T-cell (primary cell): Measurements from ENCODE around the gene ATP12A. TPM values are rescaled to one million over a fixed set of nuclear protein-coding genes. Genes with fewer than 3 reads are reported as not detected.

ENCODE experiments used
- ATAC-seq, 4 experiments: fragments of 200-7000 bp in 3 of 4; fragments of 150-1000 bp in 1 of 4; cut with Tn5 transposase; replicated peaks in 1 of 4; 1 replicate in 3 of 4; 2 replicates in 1 of 4; pipeline ENCODE4 v1.10.0; 2021; ENCODE audit warnings: moderate library complexity in 3 of 4, mild to moderate bottlenecking in 2 of 4, moderate number of reproducible peaks in 1 of 4
- CTCF ChIA-PET, 2 donors: fragments of 300-600 bp; sonication (Branson Sonifier 250); formaldehyde crosslinking; loops; one replicate each; lab custom pipeline; 2022; ENCODE audit warnings: antibody characterized with exemption in 2 of 2; lab: Charles Lee
- POLR2A ChIA-PET, 2 donors: fragments of 300-600 bp; sonication (Branson Sonifier 250); formaldehyde crosslinking; loops; one replicate each; lab custom pipeline; 2022; ENCODE audit warnings: antibody characterized with exemption in 2 of 2; lab: Charles Lee
- DNase-seq, 35 experiments: peaks; one replicate each; pipeline versions ENCODE4 v3.0.0 to v3.0.0-alpha.2; 2013 to 2023
- H3K27ac ChIP-seq: one replicate; pipeline ENCODE4 v1.5.1; 2013; ENCODE audit warnings: low read length
- H3K27me3 ChIP-seq, 2 experiments: replicated peaks in 1 of 2; 1 replicate in 1 of 2; 2 replicates in 1 of 2; pipeline versions ENCODE4 v1.6.1 to v1.7.0; 2013; ENCODE audit warnings: low read length in 1 of 2, mixed read lengths in 1 of 2; ENCODE audit not compliant: control insufficient read depth in 2 of 2, insufficient read depth in 2 of 2; ENCODE audit errors: extremely low read depth in 1 of 2
- H3K36me3 ChIP-seq, 2 donors: 1 replicate in 1 of 2; 2 replicates in 1 of 2; pipeline versions ENCODE4 v1.6.1 to v1.7.0; 2013; ENCODE audit warnings: low read length in 1 of 2; ENCODE audit not compliant: control insufficient read depth in 2 of 2, insufficient read depth in 1 of 2; ENCODE audit errors: extremely low read depth in 1 of 2
- H3K4me1 ChIP-seq, 2 experiments: 1 replicate in 1 of 2; 2 replicates in 1 of 2; pipeline versions ENCODE4 v1.6.1 to v1.7.0; 2013; ENCODE audit warnings: low read length in 2 of 2, mixed read lengths in 1 of 2; ENCODE audit not compliant: insufficient read depth in 2 of 2, control insufficient read depth in 1 of 2; ENCODE audit errors: extremely low read depth in 1 of 2
- H3K4me3 ChIP-seq, 2 donors: 1 replicate in 1 of 2; 2 replicates in 1 of 2; pipeline versions ENCODE4 v1.5.1 to v1.7.0; 2013; ENCODE audit warnings: mild to moderate bottlenecking in 2 of 2, low read length in 1 of 2, moderate library complexity in 1 of 2; ENCODE audit not compliant: control insufficient read depth in 1 of 2; ENCODE audit errors: extremely low read depth in 1 of 2
- H3K9me3 ChIP-seq: 2 replicates; pipeline ENCODE4 v1.7.0; 2013
- H3K27ac Mint-ChIP-seq, 2 donors: one replicate each; pipeline ENCODE4 v1.8.0; 2020 to 2021; ENCODE audit warnings: mild to moderate bottlenecking in 2 of 2, mixed read lengths in 2 of 2
- H3K27me3 Mint-ChIP-seq, 2 donors: one replicate each; pipeline ENCODE4 v1.8.0; 2021 to 2022; ENCODE audit warnings: mixed read lengths in 2 of 2
- H3K36me3 Mint-ChIP-seq: one replicate; pipeline ENCODE4 v1.8.0; 2021; ENCODE audit warnings: mixed read lengths
- H3K4me1 Mint-ChIP-seq, 3 donors: one replicate each; pipeline ENCODE4 v1.8.0; 2020 to 2022; ENCODE audit warnings: mixed read lengths in 3 of 3, mild to moderate bottlenecking in 1 of 3
- H3K4me3 Mint-ChIP-seq, 3 donors: one replicate each; pipeline ENCODE4 v1.8.0; 2020 to 2022; ENCODE audit warnings: mild to moderate bottlenecking in 3 of 3, mixed read lengths in 3 of 3, moderate library complexity in 3 of 3
- H3K9me3 Mint-ChIP-seq, 3 donors: one replicate each; pipeline ENCODE4 v1.8.0; 2020 to 2022; ENCODE audit warnings: mixed read lengths in 3 of 3
- WGBS: methylation state at CpG from one replicate; pipeline ENCODE4 v1.1.5; 2013; ENCODE audit warnings: missing lambda C conversion rate; ENCODE audit not compliant: insufficient coverage; 5-methylcytosine and 5-hydroxymethylcytosine counted together
- total RNA-seq, 35 experiments: library from RNA in 6 of 35; stranded (reverse) in 6 of 35; fragments of 120-200 nt in 1 of 35; gene quantifications; one replicate each; pipeline versions ENCODE4 v1.2.1 to v1.2.4 and lab custom pipeline; 2013 to 2026

The ATP12A gene
- total RNA-seq, 5 donors from 2014 or later (not counting 1 experiment from before 2014, with no cell fraction given) = not detected

- Mint-ChIP-seq H3K36me3 (no peaks in the 10 kb centered on the region), H3K9me3 (no peaks in the 10 kb centered on the region), H3K4me3 (no peak overlapping the region), H3K4me1 (peaks cover 0 to 1% (median 0%) of the 10 kb centered on the region in 3 donors), H3K27ac (no peak overlapping the region), H3K27me3 (peaks cover 13% of the 10 kb centered on the region in 2 donors)
- ChIA-PET CTCF (no interaction called here), POLR2A (no interaction called here)
- Histone ChIP-seq H3K4me1 (no peaks in the 10 kb centered on the region), H3K27ac (no peak overlapping the region), H3K36me3 (no peaks in the 10 kb centered on the region), H3K9me3 (no peaks in the 10 kb centered on the region), H3K4me3 (no peak overlapping the region), H3K27me3 (peaks cover 0 to 26% of the 10 kb centered on the region in 2 experiments)
- peak in 2 of 4 experiments; percentile 14 to 22 for ATAC-seq
- WGBS = 87% methylated on average over 8 of the region's 12 CpGs
- DNase-seq = no peak
Observed at GRCh38 chr13:24740014-24740890, 60.0 kb downstream of the ATP12A start.

DNA sequence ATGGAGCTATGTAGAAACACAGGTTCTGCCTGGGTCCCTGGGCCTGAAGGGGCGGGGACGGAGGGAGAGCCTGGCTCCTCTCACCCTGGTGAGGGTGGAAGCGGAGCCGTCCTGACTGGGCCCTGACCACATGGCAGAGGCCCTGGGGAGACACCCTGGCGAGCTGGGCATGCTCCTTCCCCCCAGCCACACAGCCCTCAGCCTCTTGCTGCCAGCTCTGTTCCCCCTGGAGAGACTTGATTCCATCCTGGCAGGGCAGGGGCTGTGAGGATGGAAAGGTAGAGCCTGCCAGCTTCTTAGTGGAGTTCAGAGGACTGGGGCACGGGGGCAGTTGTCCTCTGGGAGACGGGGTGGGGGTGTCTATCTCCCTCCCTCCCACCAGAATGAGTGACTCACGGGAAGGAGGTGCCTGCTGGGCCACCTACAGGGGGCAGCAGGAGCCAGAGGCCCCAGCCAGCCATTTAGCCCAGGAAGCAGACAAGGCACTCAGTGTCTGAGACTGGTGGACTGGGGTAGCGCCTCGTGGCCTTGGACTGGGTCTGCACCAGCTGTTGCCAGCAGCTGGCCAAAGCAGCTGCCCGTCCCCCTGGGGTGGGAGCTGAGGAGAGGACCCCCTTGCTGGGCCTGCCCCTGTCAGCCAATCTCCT is 60.9 kb downstream of the ATP12A start:
- ATAC-seq (no peak), DNase-seq (no peak)
- no peaks in the 10 kb centered on the region for H3K36me3 ChIP-seq
- H3K9me3 Mint-ChIP-seq = no peaks in the 10 kb centered on the region
- no peak overlapping the region for H3K27ac ChIP-seq
- no peak overlapping the region for H3K27ac Mint-ChIP-seq
- H3K4me3 Mint-ChIP-seq = no peak overlapping the region
- no peaks in the 10 kb centered on the region for H3K9me3 ChIP-seq
- peaks cover 14 to 18% of the 10 kb centered on the region in 2 donors for H3K27me3 Mint-ChIP-seq
- H3K4me3 ChIP-seq = no peak overlapping the region
- WGBS = 94% methylated on average over 4 of the region's 11 CpGs
- no peaks in the 10 kb centered on the region for H3K4me1 ChIP-seq
- peaks cover 0 to 34% of the 10 kb centered on the region in 2 experiments for H3K27me3 ChIP-seq
- H3K4me1 Mint-ChIP-seq = peaks cover 0 to 3% (median under 1%) of the 10 kb centered on the region in 3 donors
- ChIA-PET POLR2A (no interaction called here), CTCF (no interaction called here)
- no peaks in the 10 kb centered on the region for H3K36me3 Mint-ChIP-seq

DNA sequence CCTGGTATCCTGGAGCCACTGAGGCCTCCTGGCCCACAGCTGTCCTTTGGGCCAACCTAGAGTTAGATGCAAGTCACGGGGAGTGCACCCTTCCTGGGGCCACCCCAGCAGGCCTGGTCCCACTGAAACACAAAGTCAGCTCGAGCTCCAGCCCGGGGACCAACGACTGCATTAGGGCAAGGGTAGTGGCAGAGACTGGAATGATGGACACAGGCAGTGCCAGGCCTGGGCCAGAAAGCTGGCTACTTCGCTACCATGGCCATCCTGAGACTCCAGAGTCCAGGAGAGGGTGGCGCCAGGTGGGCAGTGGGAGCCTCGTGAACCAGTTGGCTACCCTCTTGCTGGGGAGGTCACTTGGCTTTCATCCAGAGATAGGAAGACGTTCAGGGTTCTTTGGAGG is 61.6 kb downstream of the ATP12A start:
- Histone ChIP-seq H3K9me3 (no peaks in the 10 kb centered on the region), H3K4me1 (peaks cover 0 to 5% of the 10 kb centered on the region in 2 experiments), H3K27ac (no peak overlapping the region), H3K36me3 (no peaks in the 10 kb centered on the region), H3K27me3 (peaks cover 0 to 40% of the 10 kb centered on the region in 2 experiments), H3K4me3 (no peak overlapping the region)
- Mint-ChIP-seq H3K27me3 (peaks cover 14 to 20% of the 10 kb centered on the region in 2 donors), H3K27ac (no peak overlapping the region), H3K9me3 (no peaks in the 10 kb centered on the region), H3K36me3 (no peaks in the 10 kb centered on the region), H3K4me1 (peaks cover 0 to 4% (median 3%) of the 10 kb centered on the region in 3 donors), H3K4me3 (no peak overlapping the region)
- no peak for DNase-seq
- no peak for ATAC-seq
- ChIA-PET CTCF (interaction anchor here (1.0 to 1.2 kb wide), 2 partner anchors 8 to 13 kb away, joined by 4 read pairs; no protein-coding TSS in a partner anchor), POLR2A (no interaction called here)
- 75% methylated on average over 7 of the region's 8 CpGs for WGBS

DNA sequence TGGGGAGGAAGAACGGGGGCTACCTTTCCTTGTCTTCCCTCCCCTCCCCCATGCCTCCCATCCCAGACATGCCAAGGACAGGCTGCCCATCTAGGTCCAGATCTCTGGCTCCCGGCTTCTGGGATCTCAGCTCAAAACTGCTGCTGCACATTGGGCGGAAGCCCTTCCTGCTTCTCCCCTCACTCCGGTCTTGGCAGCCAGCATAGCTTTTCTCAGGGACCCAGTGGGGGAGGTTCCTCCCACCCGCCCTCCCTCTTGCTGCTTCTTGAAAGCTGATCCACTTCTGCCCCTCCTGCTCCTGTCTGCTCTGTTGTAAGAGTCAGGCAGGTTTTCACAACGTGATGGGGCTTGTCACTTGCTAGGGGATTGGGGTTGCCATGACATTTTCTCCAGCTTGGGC is 62.1 kb downstream of the ATP12A start:
- Histone ChIP-seq H3K27me3 (peaks cover 3 to 46% of the 10 kb centered on the region in 2 experiments), H3K9me3 (no peaks in the 10 kb centered on the region), H3K4me1 (peaks cover 0 to 10% of the 10 kb centered on the region in 2 experiments), H3K36me3 (no peaks in the 10 kb centered on the region), H3K4me3 (no peak overlapping the region), H3K27ac (no peak overlapping the region)
- Mint-ChIP-seq H3K27me3 (peaks cover 17 to 25% of the 10 kb centered on the region in 2 donors), H3K27ac (no peak overlapping the region), H3K4me3 (no peak overlapping the region), H3K9me3 (no peaks in the 10 kb centered on the region), H3K4me1 (peaks cover 4 to 9% (median 7%) of the 10 kb centered on the region in 3 donors), H3K36me3 (no peaks in the 10 kb centered on the region)
- CTCF ChIA-PET = interaction anchor here (1.0 to 1.2 kb wide), 2 partner anchors 9 to 13 kb away, joined by 4 read pairs; no protein-coding TSS in a partner anchor
- POLR2A ChIA-PET = no interaction called here
- DNase-seq = no peak
- 100% methylated on average over 1 of the region's 6 CpGs for WGBS
- ATAC-seq = no peak

- Mint-ChIP-seq H3K27ac (no peak overlapping the region), H3K27me3 (peaks cover 21 to 28% of the 10 kb centered on the region in 2 donors), H3K4me3 (no peak overlapping the region), H3K4me1 (peaks cover 6 to 12% (median 10%) of the 10 kb centered on the region in 3 donors), H3K36me3 (no peaks in the 10 kb centered on the region), H3K9me3 (no peaks in the 10 kb centered on the region)
- Histone ChIP-seq H3K27me3 (peaks cover 3 to 52% of the 10 kb centered on the region in 2 experiments), H3K36me3 (no peaks in the 10 kb centered on the region), H3K4me3 (no peak overlapping the region), H3K4me1 (peaks cover 0 to 17% of the 10 kb centered on the region in 2 experiments), H3K9me3 (no peaks in the 10 kb centered on the region), H3K27ac (no peak overlapping the region)
- ChIA-PET POLR2A (no interaction called here), CTCF (interaction anchor here (1.0 to 1.2 kb wide), 2 partner anchors 10 to 14 kb away, joined by 4 read pairs; no protein-coding TSS in a partner anchor)
- ATAC-seq (no peak), DNase-seq (no peak)
- WGBS = no CpG with 5 or more reads among the region's 4 CpGs
Observed at GRCh38 chr13:24742977-24743376, 62.8 kb downstream of the ATP12A start.

DNA sequence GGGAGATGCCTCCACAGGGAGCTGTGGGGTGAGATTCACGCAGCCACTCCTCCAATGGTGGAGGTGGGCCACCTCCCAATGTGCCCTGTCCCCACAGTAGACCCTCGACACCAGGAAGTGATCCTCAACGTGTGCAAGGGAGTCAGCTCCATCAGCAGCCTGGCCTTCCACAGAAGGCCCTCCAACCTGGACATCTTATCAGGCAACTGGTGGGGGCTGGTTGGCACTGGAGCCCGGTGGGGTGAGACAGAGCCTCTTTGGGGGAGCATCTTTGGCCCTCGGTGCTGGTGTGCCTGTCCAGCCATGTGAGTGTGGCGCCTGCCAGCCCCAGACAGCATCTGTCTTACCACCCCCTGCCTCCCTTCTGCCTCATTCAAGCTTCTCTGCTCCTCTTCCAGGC is 64.0 kb downstream of the ATP12A start:
- H3K4me3 Mint-ChIP-seq = no peak overlapping the region
- H3K27me3 Mint-ChIP-seq = peaks cover 30 to 38% of the 10 kb centered on the region in 2 donors
- CTCF ChIA-PET = no interaction called here

More for the DNA sequence above, 64.0 kb downstream of the ATP12A start:
- Histone ChIP-seq H3K27me3 (peaks cover 3 to 54% of the 10 kb centered on the region in 2 experiments), H3K36me3 (no peaks in the 10 kb centered on the region), H3K9me3 (no peaks in the 10 kb centered on the region), H3K27ac (no peak overlapping the region), H3K4me1 (peaks cover 0 to 17% of the 10 kb centered on the region in 2 experiments), H3K4me3 (no peak overlapping the region)
- H3K4me1 Mint-ChIP-seq = peaks cover 6 to 15% (median 15%) of the 10 kb centered on the region in 3 donors
- POLR2A ChIA-PET = no interaction called here
- WGBS = 51% methylated on average over 4 of the region's 6 CpGs
- no peak overlapping the region for H3K27ac Mint-ChIP-seq
- ATAC-seq = no peak
- DNase-seq = no peak
- no peaks in the 10 kb centered on the region for H3K9me3 Mint-ChIP-seq
- H3K36me3 Mint-ChIP-seq = no peaks in the 10 kb centered on the region
